Cardiac muscle cell (in vitro differentiated cells and primary cell): ENCODE data around the gene SMO. TPM values are rescaled to one million over a fixed set of nuclear protein-coding genes. Genes with fewer than 3 reads are reported as not detected.

Experiments used
- DNase-seq, 2 donors: peaks; one replicate each; pipeline versions ENCODE4 v3.0.0 to v3.0.0-alpha.2; 2010 to 2017; ENCODE audit warnings: low read depth in 1 of 2, low spot score in 1 of 2
- H3K27ac ChIP-seq: fragments of 200-600 bp; sonication (generic); 2 replicates; pipeline ENCODE4 v1.5.1; 2016
- H3K27me3 ChIP-seq: fragments of 200-600 bp; sonication (generic); 2 replicates; pipeline ENCODE4 v1.6.0; 2016; ENCODE audit warnings: control low read depth
- H3K36me3 ChIP-seq: fragments of 200-600 bp; sonication (generic); 2 replicates; pipeline ENCODE4 v1.5.1; 2016; ENCODE audit warnings: control low read depth
- H3K4me1 ChIP-seq: fragments of 200-600 bp; sonication (generic); 2 replicates; pipeline ENCODE4 v1.8.1; 2017; ENCODE audit warnings: low read depth, mild to moderate bottlenecking, mixed run types
- H3K4me3 ChIP-seq: fragments of 200-600 bp; sonication (generic); 2 replicates; pipeline ENCODE4 v1.5.1; 2016; ENCODE audit warnings: mild to moderate bottlenecking
- H3K9me3 ChIP-seq: fragments of 200-600 bp; sonication (generic); 2 replicates; pipeline ENCODE4 v1.5.1; 2017; ENCODE audit warnings: low read depth, mild to moderate bottlenecking, control low read depth
- CTCF ChIP-seq: IDR thresholded peaks from 2 replicates; pipeline ENCODE4 v1.5.1; 2012; ENCODE audit warnings: low read depth, mild to moderate bottlenecking, low read length
- polyA plus RNA-seq: library from polyadenylated mRNA; unstranded; fragments of >200 nt; fragmentation: Nextera tagmentation; extraction: Ambion mirVana; gene quantifications from 2 replicates; pipeline ENCODE4 v1.2.1, GENCODE V29; 2016
- total RNA-seq: library from RNA; depleted of rRNA; stranded (reverse); fragments of >200 nt; gene quantifications from 2 replicates; pipeline ENCODE4 v1.2.3, GENCODE V29; 2016

SMO gene
- total and polyA plus RNA-seq, 2 experiments from 2014 or later: 35.0 to 82.9 TPM

- no peak overlapping the region for H3K4me3 ChIP-seq
- TF ChIP-seq CTCF: no peak
- no peak overlapping the region for H3K27ac ChIP-seq
- peaks cover 6% of the 10 kb centered on the region for H3K4me1 ChIP-seq
- DNase-seq: peak in 1 of 2 donors; percentile 50
- H3K27me3 ChIP-seq: no peaks in the 10 kb centered on the region
- no peaks in the 10 kb centered on the region for H3K36me3 ChIP-seq
- H3K9me3 ChIP-seq: no peaks in the 10 kb centered on the region
These were observed 33.6 kb downstream of the SMO start for GRCh38 chr7:129222064-129222463.

GRCh38 chr7:129224251-129225205 is 36.1 kb downstream of the SMO start, which contains the start of gene AHCYL2:
TSS of gene AHCYL2 (plus strand) at chr7:129225030.
- H3K9me3 ChIP-seq: no peaks in the 10 kb centered on the region
- H3K4me1 ChIP-seq: peaks cover 6% of the 10 kb centered on the region
- peak within 1 kb of the TSS; percentile 65 for H3K27ac ChIP-seq
- peak; percentile 98 to 99 for DNase-seq
- H3K4me3 ChIP-seq: peak within 1 kb of the TSS; percentile 73
- H3K27me3 ChIP-seq: no peaks in the 10 kb centered on the region
- TF ChIP-seq CTCF: no peak
- no peaks in the 10 kb centered on the region for H3K36me3 ChIP-seq

- Histone ChIP-seq H3K36me3 (no peaks in the 10 kb centered on the region), H3K4me3 (peak overlapping the region; percentile 73), H3K4me1 (peaks cover 6% of the 10 kb centered on the region), H3K27me3 (no peaks in the 10 kb centered on the region), H3K27ac (peak overlapping the region; percentile 65), H3K9me3 (no peaks in the 10 kb centered on the region)
- peak; percentile 42 to 74 for DNase-seq
- TF ChIP-seq CTCF: no peak
These were observed 36.9 kb downstream of the SMO start for GRCh38 chr7:129225206-129225930.

GRCh38 chr7:129225931-129226572 is 37.6 kb downstream of the SMO start:
- Histone ChIP-seq H3K36me3 (no peaks in the 10 kb centered on the region), H3K9me3 (no peaks in the 10 kb centered on the region), H3K4me3 (peak overlapping the region; percentile 73), H3K4me1 (peaks cover 8% of the 10 kb centered on the region), H3K27me3 (no peaks in the 10 kb centered on the region), H3K27ac (peak overlapping the region; percentile 65)
- DNase-seq: peak; percentile 15 to 38
- TF ChIP-seq CTCF: no peak
